Suprapubic skin (tissue), 4 donors: ENCODE measurements around the gene PHETA2.

Source experiments
- EP300 ChIP-seq: sonication (generic); formaldehyde crosslinking; IDR thresholded peaks from one replicate; pipeline ENCODE4 v1.6.1; 2017; ENCODE audit warnings: antibody characterized with exemption
- POLR2A ChIP-seq, 2 donors: fragments of 450-650 bp; IDR thresholded peaks; one replicate each; pipeline ENCODE4 v1.6.1; 2017; ENCODE audit warnings: antibody characterized with exemption in 2 of 2, mild to moderate bottlenecking in 2 of 2, moderate library complexity in 2 of 2
- POLR2AphosphoS5 ChIP-seq, 3 donors: sonication (generic); formaldehyde crosslinking; IDR thresholded peaks; one replicate each; pipeline ENCODE4 v1.6.1; 2017; ENCODE audit warnings: antibody characterized with exemption in 3 of 3
- TF ChIP-seq, protein P1 (sequence below), 2 donors: fragments of 200-600 bp in 1 of 2; fragments of 450-650 bp in 1 of 2; sonication (generic) in 1 of 2; IDR thresholded peaks; one replicate each; pipeline ENCODE4 v1.5.1; 2016 to 2019; ENCODE audit warnings: antibody characterized with exemption in 2 of 2, mild to moderate bottlenecking in 1 of 2, moderate library complexity in 1 of 2

DNA sequence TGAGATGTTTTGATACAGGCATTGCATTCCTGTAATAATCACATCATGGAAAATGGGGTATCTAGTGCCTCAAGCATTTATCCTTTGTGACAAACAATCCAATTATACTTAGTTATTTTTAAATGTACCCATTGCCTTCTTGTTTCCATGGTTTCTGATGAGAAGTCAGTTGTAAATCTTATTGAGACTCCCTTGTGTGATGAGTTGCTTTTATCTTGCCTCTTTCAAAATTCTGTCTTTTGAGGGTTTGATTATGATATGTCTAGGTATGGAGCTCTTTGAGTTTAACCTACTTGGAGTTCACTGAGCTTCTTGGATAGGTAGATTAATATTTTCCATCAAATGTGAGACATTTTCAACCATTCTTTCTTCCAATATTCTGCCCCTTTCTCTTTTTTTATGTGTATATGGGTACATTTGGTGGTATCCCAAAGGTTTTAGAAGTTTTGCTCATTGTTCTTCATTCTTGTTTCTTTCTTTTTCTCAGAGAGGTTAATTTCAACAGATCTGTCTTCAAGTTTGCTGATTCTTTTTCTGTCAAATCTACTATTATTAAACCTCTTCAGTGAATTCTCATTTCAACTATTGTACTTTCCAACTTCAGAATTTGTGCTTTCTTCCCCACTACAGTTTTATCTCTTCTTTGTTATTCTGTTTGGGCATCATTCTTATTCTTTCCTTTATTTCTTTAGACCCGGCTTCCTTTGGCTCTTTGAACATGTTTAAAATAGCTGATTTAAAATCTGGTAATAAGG is 17.1 kb upstream of the PHETA2 start:
- TF ChIP-seq, protein P1, sequence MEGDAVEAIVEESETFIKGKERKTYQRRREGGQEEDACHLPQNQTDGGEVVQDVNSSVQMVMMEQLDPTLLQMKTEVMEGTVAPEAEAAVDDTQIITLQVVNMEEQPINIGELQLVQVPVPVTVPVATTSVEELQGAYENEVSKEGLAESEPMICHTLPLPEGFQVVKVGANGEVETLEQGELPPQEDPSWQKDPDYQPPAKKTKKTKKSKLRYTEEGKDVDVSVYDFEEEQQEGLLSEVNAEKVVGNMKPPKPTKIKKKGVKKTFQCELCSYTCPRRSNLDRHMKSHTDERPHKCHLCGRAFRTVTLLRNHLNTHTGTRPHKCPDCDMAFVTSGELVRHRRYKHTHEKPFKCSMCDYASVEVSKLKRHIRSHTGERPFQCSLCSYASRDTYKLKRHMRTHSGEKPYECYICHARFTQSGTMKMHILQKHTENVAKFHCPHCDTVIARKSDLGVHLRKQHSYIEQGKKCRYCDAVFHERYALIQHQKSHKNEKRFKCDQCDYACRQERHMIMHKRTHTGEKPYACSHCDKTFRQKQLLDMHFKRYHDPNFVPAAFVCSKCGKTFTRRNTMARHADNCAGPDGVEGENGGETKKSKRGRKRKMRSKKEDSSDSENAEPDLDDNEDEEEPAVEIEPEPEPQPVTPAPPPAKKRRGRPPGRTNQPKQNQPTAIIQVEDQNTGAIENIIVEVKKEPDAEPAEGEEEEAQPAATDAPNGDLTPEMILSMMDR (IDR thresholded peaks at IDR 0.05) = no peak
- TF ChIP-seq POLR2AphosphoS5 (IDR thresholded peaks at IDR 0.05) (no peak), EP300 (no peak), POLR2A (IDR thresholded peaks at IDR 0.05) (no peak)
